Globus pallidus (tissue), 1 donor: ENCODE results near the gene OR5L1.

Experiments
- DNase-seq: peaks from one replicate; pipeline ENCODE4 v3.0.0-alpha.2; 2015; ENCODE audit warnings: low spot score

Gene OR5L1

GRCh38 chr11:55811067-55811466, at the start of gene OR5L1:
Gene OR5L1, plus strand, starts transcription at chr11:55811367. Its CDS starts 100 bp downstream, at chr11:55811467.
- no peak for DNase-seq

GRCh38 chr11:55773138-55773537, 38.0 kb upstream of the OR5L1 start, which contains the start of gene OR5D13:
Gene OR5D13, plus strand, starts transcription at chr11:55773438. Its CDS starts 0 bp downstream, at chr11:55773438.
- DNase-seq = no peak

DNA sequence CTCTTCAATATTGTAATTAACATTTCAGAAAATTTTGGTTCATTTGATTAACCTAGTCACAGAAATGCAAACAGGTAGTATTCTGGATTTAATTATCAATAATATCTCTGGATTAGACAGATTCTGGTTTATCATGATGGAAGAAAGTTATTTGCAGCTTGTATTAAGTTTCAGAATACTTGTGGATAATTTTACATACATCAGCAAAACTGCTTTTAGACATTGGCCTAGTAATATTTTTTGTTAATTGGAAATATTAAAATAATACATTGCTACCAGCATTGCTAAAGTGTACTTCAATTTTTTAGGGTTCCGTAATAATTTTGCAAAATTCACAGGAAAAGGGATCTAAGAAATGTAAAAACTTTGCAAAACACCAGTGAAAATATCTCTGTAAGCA, 19.6 kb upstream of the OR5L1 start:
- DNase-seq = no peak

GRCh38 chr11:55793321-55793720, 17.8 kb upstream of the OR5L1 start:
- no peak for DNase-seq

DNA sequence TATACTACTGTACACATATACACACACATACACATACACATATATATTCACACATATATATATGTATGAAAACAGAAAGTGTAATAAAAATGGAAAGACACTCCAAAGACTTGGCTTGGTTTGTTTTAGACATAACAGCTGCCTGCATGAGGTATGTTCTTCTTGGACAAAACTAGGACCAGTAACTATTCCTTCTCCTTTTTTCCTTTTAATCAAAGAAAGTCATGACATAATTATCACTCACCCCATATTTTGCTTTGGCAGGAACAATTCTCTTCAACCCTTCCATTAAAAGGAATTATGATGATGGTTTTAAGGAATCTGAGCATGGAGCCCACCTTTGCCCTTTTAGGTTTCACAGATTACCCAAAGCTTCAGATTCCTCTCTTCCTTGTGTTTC, 15.9 kb upstream of the OR5L1 start, which contains the start of gene OR5D14:
TSS of gene OR5D14 (plus strand) at position 301 of the 400 bp plus-strand sequence. CDS start at position 301, 0 bp downstream.
- no peak for DNase-seq

- DNase-seq = no peak
These were observed 4.9 kb upstream of the OR5L1 start for GRCh38 chr11:55806248-55806647.

- no peak for DNase-seq
These were observed 8.2 kb downstream of the OR5L1 start, which contains the start of gene OR5D18 for GRCh38 chr11:55819330-55819729. Gene OR5D18, plus strand, starts transcription at chr11:55819630. Its CDS starts 0 bp downstream, at chr11:55819630.

GRCh38 chr11:55826919-55827318, 15.8 kb downstream of the OR5L1 start, which contains the start of gene OR5L2:
Gene OR5L2, plus strand, starts transcription at chr11:55827219. Its CDS starts 0 bp downstream, at chr11:55827219.
- no peak for DNase-seq

GRCh38 chr11:55838452-55838851, 27.3 kb downstream of the OR5L1 start, which contains the start of gene OR5D16:
Gene OR5D16, plus strand, starts transcription at chr11:55838752. Its CDS starts 0 bp downstream, at chr11:55838752.
- no peak for DNase-seq

- DNase-seq = no peak
These were observed 36.3 kb downstream of the OR5L1 start for GRCh38 chr11:55847453-55847852.

- no peak for DNase-seq
These were observed 37.9 kb downstream of the OR5L1 start for GRCh38 chr11:55849037-55849436.

DNA sequence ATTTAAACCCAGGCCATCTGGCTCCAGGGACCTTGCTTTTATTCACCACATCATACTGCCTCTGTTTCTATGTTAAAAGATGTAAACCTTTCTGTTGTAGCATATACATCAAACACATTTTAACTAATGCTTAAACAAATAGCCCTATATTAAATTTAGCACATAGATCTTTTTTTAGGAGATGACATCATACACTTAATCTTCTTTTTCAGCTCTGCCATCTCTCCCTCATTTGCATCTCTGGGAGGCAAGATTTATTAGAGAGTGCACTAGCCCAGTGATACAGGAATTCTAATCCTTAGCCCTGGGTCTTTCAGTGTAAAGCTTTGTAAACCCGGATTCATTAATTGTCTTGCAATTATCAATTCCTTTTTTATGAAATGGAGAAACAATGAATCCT, 41.0 kb downstream of the OR5L1 start:
- DNase-seq = no peak

DNA sequence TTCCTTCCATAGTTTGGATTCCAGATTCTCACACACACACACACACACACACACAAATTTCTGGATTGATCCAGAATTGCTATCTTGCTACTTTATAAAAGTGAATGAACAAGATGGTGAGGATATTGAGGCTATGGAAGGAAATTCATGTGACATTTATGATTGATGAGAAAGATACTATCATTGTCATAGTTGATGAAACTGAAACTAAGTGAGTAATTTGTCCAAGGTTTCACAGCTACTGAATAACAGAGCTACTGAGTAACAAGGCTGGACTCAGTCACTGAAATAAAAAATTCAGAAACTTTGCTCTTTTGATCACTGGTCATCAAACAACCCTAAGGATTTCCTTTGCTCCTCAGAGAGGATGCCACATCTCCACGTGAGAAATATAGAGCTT, 43.5 kb downstream of the OR5L1 start:
- DNase-seq = no peak
